CD4-positive, alpha-beta T cell treated with Interleukin-12 subunit alpha and Interleukin-12 subunit beta, for 1 hour (primary cell): ENCODE data around the gene CEBPA.
A peak's percentile ranks its signal among the peaks of the same experiment; 100 is the strongest.

ENCODE experiments used
- DNase-seq: peaks from one replicate; pipeline ENCODE4 v3.0.0-alpha.2; 2020

CEBPA gene

GRCh38 chr19:33302175-33302973 is at the start of gene CEBPA:
Gene CEBPA, minus strand, starts transcription at chr19:33302534. Its CDS starts 120 bp downstream, at chr19:33302414.
- peak; percentile 77 for DNase-seq

GRCh38 chr19:33350538-33351309 is 48.4 kb upstream of the CEBPA start:
- DNase-seq = no peak

- no peak for DNase-seq
Observed at GRCh38 chr19:33349319-33350289, 47.3 kb upstream of the CEBPA start.

- DNase-seq = no peak
Observed at GRCh38 chr19:33348301-33349010, 46.1 kb upstream of the CEBPA start.

GRCh38 chr19:33347300-33347699 is 45.0 kb upstream of the CEBPA start:
- DNase-seq = no peak

GRCh38 chr19:33346665-33347064 is 44.3 kb upstream of the CEBPA start:
- DNase-seq = no peak

GRCh38 chr19:33345163-33345562 is 42.8 kb upstream of the CEBPA start:
- no peak for DNase-seq

GRCh38 chr19:33344573-33344925 is 42.2 kb upstream of the CEBPA start:
- DNase-seq = no peak

- DNase-seq = no peak
Observed at GRCh38 chr19:33343859-33344572, 41.7 kb upstream of the CEBPA start.

- DNase-seq = no peak
Observed at GRCh38 chr19:33343301-33343700, 41.0 kb upstream of the CEBPA start.

GRCh38 chr19:33340991-33341390 is 38.7 kb upstream of the CEBPA start:
- DNase-seq = no peak

GRCh38 chr19:33339016-33339984 is 37.0 kb upstream of the CEBPA start:
- no peak for DNase-seq

GRCh38 chr19:33335446-33335845 is 33.1 kb upstream of the CEBPA start:
- no peak for DNase-seq

GRCh38 chr19:33334271-33334670 is 31.9 kb upstream of the CEBPA start:
- DNase-seq = no peak

- no peak for DNase-seq
Observed at GRCh38 chr19:33333642-33334041, 31.3 kb upstream of the CEBPA start.

- DNase-seq = no peak
Observed at GRCh38 chr19:33333151-33333550, 30.8 kb upstream of the CEBPA start.

GRCh38 chr19:33332248-33332647 is 29.9 kb upstream of the CEBPA start:
- peak; percentile 10 for DNase-seq

- no peak for DNase-seq
Observed at GRCh38 chr19:33329736-33330135, 27.4 kb upstream of the CEBPA start.

- DNase-seq = no peak
Observed at GRCh38 chr19:33329060-33329459, 26.7 kb upstream of the CEBPA start.

- DNase-seq = no peak
Observed at GRCh38 chr19:33325920-33326319, 23.6 kb upstream of the CEBPA start.
